RWPE2 (cell line): Measurements from ENCODE around the gene TRIM37.

Experiments
- ATAC-seq: fragments of 200-7000 bp; cut with Tn5 transposase; 3 replicates; pipeline ENCODE4 v1.9.1; 2021; ENCODE audit warnings: low read depth
- DNase-seq: peaks from one replicate; pipeline ENCODE4 v3.0.0-alpha.2; 2020; ENCODE audit warnings: low spot score
- H3K27ac ChIP-seq: fragments of 450-650 bp; 2 replicates; pipeline ENCODE4 v1.5.1; 2017; ENCODE audit warnings: mild to moderate bottlenecking; ENCODE audit not compliant: poor library complexity, severe bottlenecking
- H3K27me3 ChIP-seq: fragments of 250-450 bp; sonication (Bioruptor Pico); 2 replicates; pipeline ENCODE4 v1.5.1; 2021; ENCODE audit warnings: mild to moderate bottlenecking, moderate library complexity; ENCODE audit not compliant: insufficient read depth, poor library complexity, severe bottlenecking
- H3K36me3 ChIP-seq: fragments of 250-450 bp; sonication (Bioruptor Pico); 2 replicates; pipeline ENCODE4 v1.5.1; 2020; ENCODE audit warnings: low read depth, mild to moderate bottlenecking, moderate library complexity
- H3K4me1 ChIP-seq: fragments of 250-450 bp; sonication (Bioruptor Pico); 2 replicates; pipeline ENCODE4 v1.5.1; 2021; ENCODE audit warnings: mild to moderate bottlenecking, moderate library complexity; ENCODE audit not compliant: insufficient read depth, poor library complexity, severe bottlenecking
- H3K4me3 ChIP-seq: fragments of 250-450 bp; sonication (Bioruptor Pico); 2 replicates; pipeline ENCODE4 v1.5.1; 2021; ENCODE audit warnings: mild to moderate bottlenecking, moderate library complexity; ENCODE audit not compliant: severe bottlenecking
- H3K9me3 ChIP-seq: fragments of 250-450 bp; sonication (Bioruptor Pico); 2 replicates; pipeline ENCODE4 v1.5.1; 2021; ENCODE audit warnings: mild to moderate bottlenecking, moderate library complexity; ENCODE audit not compliant: severe bottlenecking
- CTCF ChIP-seq: fragments of 450-650 bp; IDR thresholded peaks from one replicate; pipeline ENCODE4 v1.5.1; 2017; ENCODE audit warnings: mild to moderate bottlenecking, moderate library complexity; ENCODE audit not compliant: poor library complexity, severe bottlenecking

The TRIM37 gene

GRCh38 chr17:58985367-58985766 lies 121.3 kb downstream of the TRIM37 start:
- H3K27ac ChIP-seq, result no peak overlapping the region
- TF ChIP-seq CTCF, result no peak

GRCh38 chr17:58982626-58983025 lies 124.1 kb downstream of the TRIM37 start:
- H3K27ac ChIP-seq, result no peak overlapping the region
- H3K9me3 ChIP-seq, result no peaks in the 10 kb centered on the region
- H3K36me3 ChIP-seq, result no peaks in the 10 kb centered on the region
- DNase-seq (no peak), ATAC-seq (no peak)
- no peak for TF ChIP-seq CTCF
- H3K4me3 ChIP-seq, result no peak overlapping the region
- no peaks in the 10 kb centered on the region for H3K27me3 ChIP-seq
- no peaks in the 10 kb centered on the region for H3K4me1 ChIP-seq

More at GRCh38 chr17:58985367-58985766, 121.3 kb downstream of the TRIM37 start:
- H3K4me1 ChIP-seq, result no peaks in the 10 kb centered on the region
- no peaks in the 10 kb centered on the region for H3K9me3 ChIP-seq
- no peak for ATAC-seq
- H3K36me3 ChIP-seq, result no peaks in the 10 kb centered on the region
- no peaks in the 10 kb centered on the region for H3K27me3 ChIP-seq
- no peak overlapping the region for H3K4me3 ChIP-seq
- no peak for DNase-seq

GRCh38 chr17:58980706-58981481 lies 125.8 kb downstream of the TRIM37 start:
- no peak for ATAC-seq
- TF ChIP-seq CTCF, result no peak
- H3K27ac ChIP-seq, result no peak overlapping the region
- no peaks in the 10 kb centered on the region for H3K36me3 ChIP-seq
- no peak for DNase-seq
- no peak overlapping the region for H3K4me3 ChIP-seq
- H3K9me3 ChIP-seq, result no peaks in the 10 kb centered on the region
- H3K4me1 ChIP-seq, result no peaks in the 10 kb centered on the region
- no peaks in the 10 kb centered on the region for H3K27me3 ChIP-seq

GRCh38 chr17:58976541-58976940 lies 130.1 kb downstream of the TRIM37 start:
- no peak overlapping the region for H3K4me3 ChIP-seq
- H3K36me3 ChIP-seq, result no peaks in the 10 kb centered on the region
- no peaks in the 10 kb centered on the region for H3K4me1 ChIP-seq
- DNase-seq, result no peak
- H3K27me3 ChIP-seq, result no peaks in the 10 kb centered on the region
- H3K9me3 ChIP-seq, result no peaks in the 10 kb centered on the region
- ATAC-seq, result no peak
- H3K27ac ChIP-seq, result no peak overlapping the region
- no peak for TF ChIP-seq CTCF

- H3K4me3 ChIP-seq, result no peak overlapping the region
- no peak for ATAC-seq
- no peak for TF ChIP-seq CTCF
- H3K4me1 ChIP-seq, result no peaks in the 10 kb centered on the region
- H3K9me3 ChIP-seq, result no peaks in the 10 kb centered on the region
- no peak for DNase-seq
- H3K27ac ChIP-seq, result no peak overlapping the region
- H3K27me3 ChIP-seq, result no peaks in the 10 kb centered on the region
- no peaks in the 10 kb centered on the region for H3K36me3 ChIP-seq
Measured at GRCh38 chr17:58974354-58974753, 132.3 kb downstream of the TRIM37 start.
